ENCODE data around the gene PALD1.

The PALD1 gene

DNA sequence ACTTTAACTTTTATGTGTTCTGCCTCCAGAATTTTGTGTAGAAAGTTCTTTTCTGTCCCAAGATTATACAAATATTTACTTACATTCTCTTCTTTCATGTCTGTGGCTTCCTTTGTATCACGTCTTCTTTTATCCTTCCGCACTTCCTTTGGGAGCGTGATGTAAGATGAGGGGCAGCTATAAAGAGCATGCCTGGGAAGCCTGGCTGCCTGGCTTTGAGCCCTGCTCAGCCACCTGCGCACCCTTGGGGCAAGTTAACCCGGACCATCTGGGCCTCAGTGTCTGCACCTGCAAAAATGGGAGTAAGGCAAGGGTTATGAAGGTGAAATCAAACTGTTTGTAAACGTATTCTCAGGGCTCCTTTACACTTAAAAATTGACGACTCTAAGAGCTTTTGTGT is 25.2 kb downstream of the PALD1 start:
- Mint-ChIP-seq H3K27me3 (no peaks in the 10 kb centered on the region), H3K27ac (no peak overlapping the region), H3K9me3 (no peaks in the 10 kb centered on the region), H3K4me1 (ENCODE audit: low read depth) (peaks cover 9% of the 10 kb centered on the region), H3K36me3 (ENCODE audit: low read depth) (no peaks in the 10 kb centered on the region), H3K4me3 (no peak overlapping the region)

- Mint-ChIP-seq H3K27me3 (no peaks in the 10 kb centered on the region), H3K27ac (no peak overlapping the region), H3K4me3 (no peak overlapping the region), H3K36me3 (ENCODE audit: low read depth) (no peaks in the 10 kb centered on the region), H3K9me3 (no peaks in the 10 kb centered on the region), H3K4me1 (ENCODE audit: low read depth) (peaks cover 7% of the 10 kb centered on the region)
These were observed 26.2 kb downstream of the PALD1 start for GRCh38 chr10:70504521-70505358.

DNA sequence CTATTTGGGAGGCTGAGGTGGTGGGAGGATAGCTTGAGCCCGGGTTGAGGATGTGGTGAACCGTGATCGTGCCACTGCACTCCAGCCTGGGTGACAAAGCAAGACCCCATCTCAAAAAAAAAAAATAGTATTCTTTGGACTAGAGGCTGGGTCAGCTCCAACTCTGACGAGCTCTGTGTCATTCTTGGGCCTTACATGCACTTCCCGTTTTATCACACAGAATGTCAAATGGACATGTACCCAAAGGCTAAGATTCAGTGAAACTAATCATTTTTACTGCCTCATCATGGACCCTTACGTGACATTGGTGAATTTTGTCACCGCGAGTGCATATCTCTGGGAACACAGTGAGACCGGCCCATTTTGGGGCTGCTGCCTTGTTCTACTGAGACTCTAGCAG is 27.3 kb downstream of the PALD1 start:
- peaks cover under 1% of the 10 kb centered on the region for H3K4me1 Mint-ChIP-seq (ENCODE audit: low read depth)
- no peaks in the 10 kb centered on the region for H3K36me3 Mint-ChIP-seq (ENCODE audit: low read depth)
- H3K9me3 Mint-ChIP-seq: no peaks in the 10 kb centered on the region
- H3K27ac Mint-ChIP-seq: no peak overlapping the region
- no peaks in the 10 kb centered on the region for H3K27me3 Mint-ChIP-seq
- no peak overlapping the region for H3K4me3 Mint-ChIP-seq

DNA sequence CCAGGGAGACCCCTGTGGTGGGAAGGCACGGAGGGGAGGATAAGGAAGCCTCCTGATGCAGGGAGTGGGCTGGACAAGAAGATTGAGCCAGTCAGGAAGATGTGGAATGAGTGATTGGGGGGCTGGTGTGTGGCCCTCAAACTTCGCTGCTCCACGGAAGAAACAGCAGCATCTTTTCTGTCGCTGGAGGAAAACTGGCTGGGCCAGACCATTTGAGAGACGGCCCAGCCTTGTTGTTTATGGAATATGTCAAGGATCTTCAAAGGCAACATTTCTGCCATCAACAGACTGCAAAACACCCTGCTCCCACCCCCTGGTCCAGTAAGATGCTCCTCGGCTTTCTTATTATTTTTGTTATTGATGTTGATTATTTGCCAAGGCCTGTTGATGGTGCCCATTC is 29.4 kb downstream of the PALD1 start:
- no peaks in the 10 kb centered on the region for H3K36me3 Mint-ChIP-seq (ENCODE audit: low read depth)
- H3K4me3 Mint-ChIP-seq: no peak overlapping the region
- no peaks in the 10 kb centered on the region for H3K9me3 Mint-ChIP-seq
- H3K4me1 Mint-ChIP-seq (ENCODE audit: low read depth): no peaks in the 10 kb centered on the region
- H3K27ac Mint-ChIP-seq: no peak overlapping the region
- H3K27me3 Mint-ChIP-seq: no peaks in the 10 kb centered on the region

DNA sequence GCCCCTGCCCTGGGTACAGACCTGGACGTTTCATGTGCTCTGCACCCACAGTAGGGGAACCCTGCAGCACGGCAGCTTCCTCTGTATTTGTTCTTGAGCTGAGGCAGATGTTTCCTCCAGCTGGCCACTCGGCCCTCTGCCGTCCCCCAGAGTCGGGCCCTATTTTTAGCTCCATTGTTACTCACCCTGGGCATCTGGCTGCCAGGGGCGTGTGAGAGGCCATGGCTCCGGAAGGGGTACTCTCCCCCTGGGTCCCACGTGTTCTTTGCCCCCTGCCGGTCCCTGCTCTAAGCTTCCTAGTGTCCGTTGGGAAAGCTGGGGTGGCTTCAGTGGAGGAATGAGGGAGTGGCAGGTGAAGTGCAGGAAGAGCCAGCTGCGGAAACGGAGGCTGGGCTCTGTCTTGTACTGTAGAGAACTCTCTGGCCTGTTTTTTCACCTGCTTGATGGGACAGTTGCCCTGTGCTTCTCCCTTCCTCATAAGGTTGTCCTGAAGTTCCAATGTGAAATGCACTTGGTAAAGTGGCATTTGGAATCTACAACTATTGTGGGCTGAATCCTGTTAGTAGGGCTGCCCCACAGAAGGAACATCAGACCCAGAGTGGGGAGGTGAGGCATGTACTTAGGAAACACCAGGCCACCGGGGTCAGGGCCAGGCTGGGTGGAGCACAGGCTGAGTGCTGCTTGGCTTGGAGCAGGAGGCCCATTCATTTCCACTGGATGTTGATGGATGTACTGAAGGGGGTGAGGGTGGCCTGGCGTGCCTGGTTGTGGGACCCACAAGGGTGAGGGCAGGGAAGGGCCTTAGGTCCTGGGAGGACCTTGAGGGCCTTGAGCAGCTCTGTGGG is 30.6 kb downstream of the PALD1 start:
- Mint-ChIP-seq H3K27ac (no peak overlapping the region), H3K36me3 (ENCODE audit: low read depth) (no peaks in the 10 kb centered on the region), H3K4me3 (no peak overlapping the region), H3K9me3 (no peaks in the 10 kb centered on the region), H3K27me3 (no peaks in the 10 kb centered on the region), H3K4me1 (ENCODE audit: low read depth) (peaks cover 3% of the 10 kb centered on the region)

GRCh38 chr10:70509757-70510147 is 31.2 kb downstream of the PALD1 start:
- no peaks in the 10 kb centered on the region for H3K27me3 Mint-ChIP-seq
- no peaks in the 10 kb centered on the region for H3K36me3 Mint-ChIP-seq (ENCODE audit: low read depth)
- no peaks in the 10 kb centered on the region for H3K9me3 Mint-ChIP-seq
- peaks cover 3% of the 10 kb centered on the region for H3K4me1 Mint-ChIP-seq (ENCODE audit: low read depth)
- H3K27ac Mint-ChIP-seq: no peak overlapping the region
- no peak overlapping the region for H3K4me3 Mint-ChIP-seq

- Mint-ChIP-seq H3K9me3 (no peaks in the 10 kb centered on the region), H3K27me3 (no peaks in the 10 kb centered on the region), H3K27ac (no peak overlapping the region), H3K4me1 (ENCODE audit: low read depth) (peaks cover 3% of the 10 kb centered on the region), H3K36me3 (ENCODE audit: low read depth) (no peaks in the 10 kb centered on the region), H3K4me3 (no peak overlapping the region)
These were observed 31.9 kb downstream of the PALD1 start for GRCh38 chr10:70510453-70510852.

DNA sequence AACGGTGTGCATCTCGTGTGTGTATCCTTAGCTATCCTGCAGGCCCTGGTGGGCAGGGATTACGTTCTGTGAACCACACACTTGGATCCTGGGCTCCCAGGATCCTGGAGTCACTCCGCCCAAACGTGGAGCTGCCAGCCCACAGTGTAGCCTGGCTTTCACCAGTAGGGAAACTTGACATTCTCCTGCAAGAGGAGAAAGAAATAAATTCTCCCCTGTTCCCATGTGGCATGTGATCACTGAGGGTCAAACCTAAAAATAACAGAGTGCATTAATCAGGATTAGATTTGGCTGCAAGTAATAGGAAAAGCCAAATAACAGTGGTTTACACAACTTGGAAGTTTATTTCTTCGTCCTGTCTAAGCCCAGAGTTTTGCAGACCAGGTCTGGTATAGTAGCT is 32.3 kb downstream of the PALD1 start:
- no peaks in the 10 kb centered on the region for H3K36me3 Mint-ChIP-seq (ENCODE audit: low read depth)
- no peaks in the 10 kb centered on the region for H3K27me3 Mint-ChIP-seq
- H3K27ac Mint-ChIP-seq: no peak overlapping the region
- H3K4me1 Mint-ChIP-seq (ENCODE audit: low read depth): peaks cover 3% of the 10 kb centered on the region
- H3K4me3 Mint-ChIP-seq: no peak overlapping the region
- H3K9me3 Mint-ChIP-seq: no peaks in the 10 kb centered on the region

DNA sequence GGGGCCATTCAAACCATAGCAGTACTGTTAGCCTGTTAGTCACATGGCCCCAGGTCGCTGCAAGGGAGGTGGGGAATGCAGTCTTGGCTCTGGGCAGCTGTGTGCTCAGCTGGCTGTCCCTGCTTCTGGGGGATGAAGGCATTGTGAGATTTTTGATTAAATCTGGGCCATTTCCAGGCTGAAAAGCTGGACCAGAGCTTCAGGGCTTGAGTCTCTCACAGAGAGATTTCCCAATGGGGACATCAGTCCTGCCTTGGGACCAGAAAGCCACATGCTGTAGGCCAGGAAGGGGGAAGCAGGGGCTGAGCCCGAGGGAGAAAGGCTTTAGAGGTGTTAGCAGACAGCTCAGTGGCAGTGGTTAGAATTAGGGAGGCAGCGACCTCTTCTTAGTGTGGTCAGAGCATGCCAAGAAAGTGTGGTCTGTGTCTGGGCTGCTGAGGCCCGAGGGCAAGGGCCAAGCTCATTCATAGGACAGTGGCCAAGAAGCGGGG is 33.6 kb downstream of the PALD1 start:
- no peak overlapping the region for H3K27ac Mint-ChIP-seq

DNA sequence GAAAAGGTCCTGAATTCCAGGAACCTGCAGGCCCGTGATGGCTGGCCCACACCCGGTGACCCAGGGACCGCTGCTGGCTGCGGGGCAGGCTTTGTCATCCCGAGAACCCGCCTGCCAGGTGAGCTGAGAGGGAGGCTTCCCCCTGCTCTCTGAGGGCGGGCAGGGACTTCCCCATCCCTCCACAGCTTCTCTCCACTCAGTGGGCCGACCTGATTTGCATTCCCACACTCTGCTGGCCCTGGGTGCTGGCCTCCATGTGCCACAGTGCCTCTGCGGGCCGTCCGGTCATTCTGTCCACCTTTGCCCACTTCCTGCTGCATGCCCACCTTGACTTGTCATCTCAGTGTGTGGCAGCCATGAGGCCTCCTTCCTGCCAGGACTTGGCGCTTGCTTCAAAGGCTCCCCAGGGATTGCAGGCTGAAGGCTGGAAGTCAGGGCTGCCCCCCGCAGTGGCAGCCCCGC is 35.3 kb downstream of the PALD1 start:
- Mint-ChIP-seq H3K9me3 (no peaks in the 10 kb centered on the region), H3K27ac (no peak overlapping the region), H3K27me3 (no peaks in the 10 kb centered on the region), H3K4me1 (ENCODE audit: low read depth) (peaks cover 3% of the 10 kb centered on the region), H3K36me3 (ENCODE audit: low read depth) (no peaks in the 10 kb centered on the region), H3K4me3 (no peak overlapping the region)

More for the DNA sequence above, 33.6 kb downstream of the PALD1 start:
- Mint-ChIP-seq H3K27me3 (no peaks in the 10 kb centered on the region), H3K36me3 (ENCODE audit: low read depth) (no peaks in the 10 kb centered on the region), H3K4me3 (no peak overlapping the region), H3K9me3 (no peaks in the 10 kb centered on the region), H3K4me1 (ENCODE audit: low read depth) (peaks cover 3% of the 10 kb centered on the region)

DNA sequence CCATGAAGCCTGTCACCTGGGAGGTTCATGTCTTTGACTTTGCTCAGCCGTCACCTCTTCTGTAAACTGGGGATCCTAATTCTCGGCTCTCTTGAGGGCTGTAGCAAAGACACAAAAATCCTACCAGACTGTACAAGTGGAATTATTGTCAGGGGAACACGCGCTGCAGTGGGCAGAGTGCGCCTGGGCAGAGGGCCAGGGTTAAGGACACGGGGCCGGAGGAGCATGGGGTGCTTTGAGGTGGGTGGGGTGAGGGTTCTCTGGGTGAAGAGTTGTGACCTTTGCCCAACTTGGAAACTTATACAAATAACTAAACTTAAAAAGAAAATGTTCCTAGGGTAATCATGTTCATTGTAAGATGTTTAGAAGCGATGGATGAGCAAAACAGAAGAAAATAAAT is 36.0 kb downstream of the PALD1 start:
- H3K4me3 Mint-ChIP-seq: no peak overlapping the region
- H3K9me3 Mint-ChIP-seq: no peaks in the 10 kb centered on the region
- no peaks in the 10 kb centered on the region for H3K36me3 Mint-ChIP-seq (ENCODE audit: low read depth)
- peaks cover 3% of the 10 kb centered on the region for H3K4me1 Mint-ChIP-seq (ENCODE audit: low read depth)
- H3K27ac Mint-ChIP-seq: no peak overlapping the region
- no peaks in the 10 kb centered on the region for H3K27me3 Mint-ChIP-seq

DNA sequence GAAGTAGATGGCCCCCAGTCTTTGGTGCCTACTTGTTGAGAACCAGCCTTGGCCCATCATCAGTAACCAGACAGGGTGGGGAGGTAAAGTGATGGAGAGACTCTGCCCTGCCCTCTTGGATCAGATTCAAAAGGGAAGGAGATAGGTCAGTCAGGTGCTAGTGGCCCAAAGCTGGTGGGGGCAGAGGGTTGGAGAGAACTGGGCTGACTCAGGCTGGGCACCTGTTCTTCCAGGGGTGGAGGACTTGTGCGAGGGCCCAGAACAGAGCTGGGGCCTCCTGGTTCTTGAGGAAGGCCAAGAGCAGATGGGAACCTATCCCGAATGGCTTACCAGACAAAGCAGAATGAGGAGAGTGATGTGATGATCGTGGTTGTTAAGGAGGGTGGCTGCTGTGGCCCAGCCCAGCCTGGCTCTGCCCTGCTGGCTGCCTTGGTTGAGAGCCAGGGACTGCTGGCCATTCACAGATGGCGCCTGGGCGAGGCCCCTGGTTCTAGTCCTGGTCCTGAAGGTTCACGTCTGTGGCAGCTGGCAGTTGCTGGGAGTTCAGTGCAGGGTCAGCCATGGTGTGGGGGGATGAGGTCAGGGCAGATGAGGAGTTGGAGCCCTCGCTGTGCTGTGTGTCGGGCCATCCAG is 36.6 kb downstream of the PALD1 start:
- Mint-ChIP-seq H3K27ac (no peak overlapping the region), H3K36me3 (ENCODE audit: low read depth) (no peaks in the 10 kb centered on the region), H3K9me3 (no peaks in the 10 kb centered on the region), H3K4me3 (no peak overlapping the region), H3K4me1 (ENCODE audit: low read depth) (peaks cover 3% of the 10 kb centered on the region), H3K27me3 (no peaks in the 10 kb centered on the region)

DNA sequence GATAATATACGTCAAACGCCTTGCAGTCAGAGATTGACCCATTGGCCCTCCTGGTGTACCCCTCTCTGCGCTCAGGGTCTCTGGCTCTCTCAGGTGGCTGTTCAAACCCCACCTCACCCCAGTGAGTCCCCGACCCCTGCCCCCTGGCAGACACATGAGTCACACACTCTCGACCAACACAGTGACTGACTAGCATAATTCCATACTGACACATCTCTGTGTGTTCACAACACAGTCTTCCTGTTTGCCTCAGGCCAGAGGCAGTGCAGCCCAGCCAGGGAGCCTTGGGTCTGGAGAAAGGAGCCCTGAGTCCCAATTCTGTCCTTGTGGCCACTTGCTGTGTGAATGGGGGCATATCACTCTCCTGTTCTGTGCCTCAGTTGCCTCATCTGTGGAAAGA is 40.1 kb downstream of the PALD1 start:
- H3K9me3 Mint-ChIP-seq: no peaks in the 10 kb centered on the region
- H3K27me3 Mint-ChIP-seq: no peaks in the 10 kb centered on the region
- no peak overlapping the region for H3K27ac Mint-ChIP-seq
- no peaks in the 10 kb centered on the region for H3K36me3 Mint-ChIP-seq (ENCODE audit: low read depth)
- H3K4me3 Mint-ChIP-seq: no peak overlapping the region
- H3K4me1 Mint-ChIP-seq (ENCODE audit: low read depth): no peaks in the 10 kb centered on the region

DNA sequence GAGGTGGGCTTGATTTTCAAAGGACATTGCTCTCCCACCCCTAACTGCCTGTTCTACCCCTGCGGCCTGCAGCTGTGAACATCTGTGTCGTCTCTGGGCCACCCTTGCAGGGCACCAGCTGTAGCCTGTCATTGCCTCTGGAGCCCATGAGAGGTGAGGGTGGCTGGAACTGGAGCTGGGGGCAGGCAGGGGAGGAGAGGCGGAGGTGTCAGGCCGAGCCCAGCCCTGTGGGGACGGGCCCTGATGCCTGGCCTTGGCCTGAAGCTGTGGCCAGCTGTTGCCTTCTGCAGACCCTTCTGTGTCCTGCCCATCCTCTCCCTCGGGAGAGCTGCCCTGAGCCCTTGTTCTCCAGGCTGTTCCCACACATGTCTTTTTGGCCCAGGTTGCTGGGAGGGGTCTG is 44.5 kb downstream of the PALD1 start:
- H3K9me3 Mint-ChIP-seq: no peaks in the 10 kb centered on the region
- no peaks in the 10 kb centered on the region for H3K27me3 Mint-ChIP-seq
- no peaks in the 10 kb centered on the region for H3K4me1 Mint-ChIP-seq (ENCODE audit: low read depth)
- H3K4me3 Mint-ChIP-seq: no peak overlapping the region
- H3K36me3 Mint-ChIP-seq (ENCODE audit: low read depth): no peaks in the 10 kb centered on the region
- H3K27ac Mint-ChIP-seq: no peak overlapping the region

DNA sequence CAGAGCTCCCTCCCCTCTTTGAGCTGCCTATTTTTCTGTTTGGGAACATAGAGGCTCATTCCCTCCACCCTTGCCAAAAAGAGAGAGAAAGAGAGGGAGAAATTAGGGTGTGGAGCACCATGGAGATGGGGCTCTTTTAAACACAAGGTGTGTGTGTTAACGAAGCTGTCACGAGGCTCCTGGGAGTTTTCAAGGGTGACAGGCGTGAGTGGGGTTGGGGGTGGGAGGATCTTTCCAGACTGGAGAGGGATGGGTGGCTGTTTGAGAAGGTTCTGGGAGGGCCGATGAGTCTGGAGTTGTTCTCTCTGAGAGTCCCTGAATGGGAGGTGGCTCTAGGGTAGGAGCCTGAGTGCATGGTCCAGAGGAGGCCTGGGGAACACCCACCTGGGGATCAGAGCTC is 45.0 kb downstream of the PALD1 start:
- Mint-ChIP-seq H3K4me1 (ENCODE audit: low read depth) (no peaks in the 10 kb centered on the region), H3K9me3 (no peaks in the 10 kb centered on the region), H3K4me3 (no peak overlapping the region), H3K27me3 (no peaks in the 10 kb centered on the region), H3K27ac (no peak overlapping the region), H3K36me3 (ENCODE audit: low read depth) (no peaks in the 10 kb centered on the region)
